GM18499 (cell line): ENCODE results near the gene ATG5.

Experiments
- ATAC-seq: cut with Tn5 transposase; IDR thresholded peaks from one replicate; pipeline ENCODE4 v1.9.1; 2021; ENCODE audit warnings: moderate number of reproducible peaks; ENCODE audit not compliant: insufficient read depth, unreplicated experiment

ATG5 gene

GRCh38 chr6:106186172-106186571 is 139.4 kb downstream of the ATG5 start:
- ATAC-seq: no peak

- no peak for ATAC-seq
Measured at GRCh38 chr6:106185615-106186014, 139.9 kb downstream of the ATG5 start.

- ATAC-seq: no peak
Measured at GRCh38 chr6:106184629-106185028, 140.9 kb downstream of the ATG5 start.

GRCh38 chr6:106183430-106183829 is 142.1 kb downstream of the ATG5 start:
- ATAC-seq: no peak

GRCh38 chr6:106182455-106182854 is 143.1 kb downstream of the ATG5 start:
- peak; percentile 75 for ATAC-seq

- ATAC-seq: peak; percentile 16
Measured at GRCh38 chr6:106181664-106182418, 143.7 kb downstream of the ATG5 start.

GRCh38 chr6:106180208-106180607 is 145.4 kb downstream of the ATG5 start:
- ATAC-seq: no peak

GRCh38 chr6:106178900-106179299 is 146.7 kb downstream of the ATG5 start:
- ATAC-seq: no peak

GRCh38 chr6:106177786-106178185 is 147.8 kb downstream of the ATG5 start:
- no peak for ATAC-seq

- ATAC-seq: no peak
Measured at GRCh38 chr6:106173124-106173879, 152.3 kb downstream of the ATG5 start.

- ATAC-seq: no peak
Measured at GRCh38 chr6:106170030-106170791, 155.3 kb downstream of the ATG5 start.

GRCh38 chr6:106169517-106169916 is 156.0 kb downstream of the ATG5 start:
- no peak for ATAC-seq

GRCh38 chr6:106168097-106168888 is 157.3 kb downstream of the ATG5 start:
- ATAC-seq: no peak

- ATAC-seq: peak; percentile 37
Measured at GRCh38 chr6:106167096-106167814, 158.3 kb downstream of the ATG5 start.

GRCh38 chr6:106165885-106166485 is 159.6 kb downstream of the ATG5 start:
- no peak for ATAC-seq

- peak; percentile 39 for ATAC-seq
Measured at GRCh38 chr6:106163966-106164877, 161.3 kb downstream of the ATG5 start.

GRCh38 chr6:106163446-106163965 is 162.1 kb downstream of the ATG5 start:
- ATAC-seq: no peak

- ATAC-seq: no peak
Measured at GRCh38 chr6:106162921-106163320, 162.6 kb downstream of the ATG5 start.
